Panc1 (cell line): ENCODE data around the gene FTSJ3. TPM values are rescaled to one million over a fixed set of nuclear protein-coding genes. Genes with fewer than 3 reads are reported as not detected.

Source experiments
- ATAC-seq: fragments of 200-7000 bp; cut with Tn5 transposase; 2 replicates; pipeline ENCODE4 v1.9.1; 2020; ENCODE audit warnings: mild to moderate bottlenecking, moderate library complexity
- BruUV-seq: library from RNA; stranded (reverse); fragments of 400-500 nt; replicated peaks from 2 replicates; lab custom pipeline; 2021; lab: Mats Ljungman, UMichigan
- CTCF ChIA-PET: fragments of 300-600 bp; sonication (Branson Sonifier 250); formaldehyde crosslinking; loops from one replicate; lab custom pipeline; 2022; ENCODE audit warnings: antibody characterized with exemption; lab: Charles Lee
- POLR2A ChIA-PET: fragments of 300-600 bp; sonication (Branson Sonifier 250); formaldehyde crosslinking; loops from one replicate; lab custom pipeline; 2022; ENCODE audit warnings: antibody characterized with exemption; lab: Charles Lee
- DNase-seq: peaks from one replicate; pipeline ENCODE4 v3.0.0-alpha.2; 2010; ENCODE audit warnings: low read depth, low spot score
- H3K27ac ChIP-seq: 2 replicates; pipeline ENCODE4 v1.5.1; 2011; ENCODE audit warnings: mild to moderate bottlenecking, low read length, inconsistent platforms
- H3K27me3 ChIP-seq: fragments of 200-500 bp; sonication (Bioruptor generic); 2 replicates; pipeline ENCODE4 v1.6.0; 2014; ENCODE audit warnings: low read length, inconsistent platforms; ENCODE audit not compliant: control insufficient read depth, insufficient read depth
- H3K36me3 ChIP-seq: fragments of 200-500 bp; sonication (Bioruptor generic); 2 replicates; pipeline ENCODE4 v1.5.1; 2014; ENCODE audit warnings: inconsistent platforms, mild to moderate bottlenecking, low read length, moderate library complexity; ENCODE audit not compliant: control insufficient read depth, insufficient read depth
- H3K4me1 ChIP-seq: 2 replicates; pipeline ENCODE4 v1.5.1; 2011; ENCODE audit warnings: inconsistent platforms, mild to moderate bottlenecking, low read length, moderate library complexity; ENCODE audit not compliant: control insufficient read depth, insufficient read depth
- H3K4me3 ChIP-seq, 2 experiments: 2 replicates each; pipeline ENCODE4 v1.5.1; 2011 to 2012; ENCODE audit warnings: low read depth in 2 of 2, low read length in 2 of 2, mild to moderate bottlenecking in 2 of 2, inconsistent platforms in 1 of 2, moderate library complexity in 1 of 2
- H3K9me3 ChIP-seq: fragments of 200-500 bp; sonication (Bioruptor generic); 2 replicates; pipeline ENCODE4 v1.5.1; 2014; ENCODE audit warnings: low read depth, mild to moderate bottlenecking, inconsistent platforms, low read length, moderate library complexity; ENCODE audit not compliant: control insufficient read depth, insufficient read depth
- CTCF ChIP-seq: fragments of 450-650 bp; IDR thresholded peaks from 2 replicates; pipeline ENCODE4 v1.5.1; 2017; ENCODE audit warnings: mild to moderate bottlenecking
- POLR2AphosphoS5 ChIP-seq: IDR thresholded peaks from 2 replicates; pipeline ENCODE4 v1.6.1; 2012; ENCODE audit warnings: mild to moderate bottlenecking, low read depth, low read length, moderate library complexity
- REST ChIP-seq, 2 experiments: IDR thresholded peaks; 2 replicates each; pipeline ENCODE4 v1.6.1; 2011 to 2012; ENCODE audit warnings: low read depth in 2 of 2, control low read depth in 1 of 2, low read length in 1 of 2, mild to moderate bottlenecking in 1 of 2, moderate library complexity in 1 of 2; ENCODE audit not compliant: insufficient read depth in 1 of 2
- SIN3A ChIP-seq: IDR thresholded peaks from 2 replicates; pipeline ENCODE4 v1.6.1; 2012; ENCODE audit warnings: low read depth, mild to moderate bottlenecking, low read length, moderate library complexity, borderline replicate concordance; ENCODE audit not compliant: insufficient read depth
- TCF7L2 ChIP-seq: IDR thresholded peaks from 2 replicates; pipeline ENCODE4 v1.6.1; 2011; ENCODE audit warnings: mild to moderate bottlenecking, low read depth, low read length, inconsistent platforms
- in situ Hi-C: cut with HindIII; loops from 2 replicates; pipeline ENCODE4 v1.10.0; 2016; ENCODE audit warnings: low sequenced_read_pairs, low pct_unique_long_range_greater_than_20kb
- intact Hi-C: fragments of 100-400 bp; cut with micrococcal nuclease; formaldehyde crosslinking; loops from one replicate; pipeline ENCODE4 v1.10.0; 2022; ENCODE audit not compliant: unreplicated experiment
- total RNA-seq: library from RNA; stranded (reverse); gene quantifications from one replicate; pipeline ENCODE4 v1.2.1, GENCODE V29; 2021; ENCODE audit not compliant: unreplicated experiment

Gene FTSJ3
- total RNA-seq, 1 experiment from 2014 or later, result 41.3 TPM

DNA sequence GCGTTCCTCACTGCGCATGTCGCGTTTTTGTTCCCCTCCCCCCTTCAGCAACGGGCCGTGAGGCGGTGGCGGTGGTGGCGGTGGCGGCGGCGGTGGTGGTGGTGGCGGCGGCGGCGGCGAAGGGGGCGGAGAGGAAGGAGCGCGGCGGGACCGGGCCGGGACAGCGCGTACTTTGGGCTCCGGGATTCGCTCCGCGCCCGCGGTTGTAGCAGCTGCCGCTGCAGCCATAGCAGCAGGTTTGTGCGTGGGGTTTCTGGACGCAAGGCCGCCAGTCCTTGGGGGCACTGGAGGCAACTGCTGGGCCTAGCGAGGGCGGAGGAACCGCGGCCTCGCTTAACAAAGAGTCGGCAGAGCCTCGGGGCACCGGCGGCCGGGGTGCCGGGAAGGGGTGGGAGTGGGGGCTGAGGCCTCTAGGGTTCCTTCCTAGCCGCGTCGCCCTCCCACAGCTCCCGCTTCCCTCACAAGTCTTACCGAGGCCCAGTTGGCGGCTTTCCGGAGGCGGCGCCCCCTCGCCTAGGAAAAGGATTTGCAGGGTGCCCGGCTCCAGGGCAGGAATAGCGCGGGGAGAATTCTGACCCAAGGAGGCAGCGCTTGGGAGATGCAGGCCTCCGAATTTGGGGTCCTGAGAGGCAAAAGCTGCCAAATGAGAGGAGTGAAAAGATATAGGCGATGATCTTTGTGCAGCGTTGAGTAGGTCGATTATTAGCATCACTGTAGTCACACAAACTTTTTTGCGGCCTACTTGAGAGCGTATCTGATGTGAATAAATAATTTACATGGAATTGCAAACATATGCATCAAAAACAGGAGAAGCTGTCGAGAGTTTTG lies 53.1 kb downstream of the FTSJ3 start, which contains the start of gene DDX42:
Gene DDX42 (plus strand): TSS at position 30 of the 828 bp plus-strand sequence. CDS start 12,880 bp downstream, outside the sequence.
- CTCF ChIA-PET, result interaction anchor here (0.6 to 0.7 kb wide), 2 partner anchors 75 to 759 kb away, joined by 4 to 8 read pairs; no protein-coding TSS in a partner anchor
- peak; percentile 19 for ATAC-seq
- Histone ChIP-seq H3K4me1 (peaks cover 6% of the 10 kb centered on the region), H3K36me3 (peaks cover 27% of the 10 kb centered on the region), H3K27me3 (no peaks in the 10 kb centered on the region), H3K4me3 (peak within 1 kb of the TSS; percentile 96 to 97), H3K27ac (peak within 1 kb of the TSS; percentile 98), H3K9me3 (no peaks in the 10 kb centered on the region)
- BruUV-seq, result no TSS peak
- no peak for DNase-seq
- in situ Hi-C loops, result no loop called here
- POLR2A ChIA-PET, result interaction anchor here (0.7 to 1.0 kb wide), 3 partner anchors 12 to 53 kb away, joined by 3 to 5 read pairs (median 5); partner anchors contain the start of gene PSMC5
- intact Hi-C loops, result no loop called here
- TF ChIP-seq REST (IDR thresholded peaks at IDR 0.05; ENCODE audit: insufficient read depth in 1 of 2, low read depth in 2 of 2, low read length in 1 of 2) (no peak), SIN3A (no peak), TCF7L2 (no peak), CTCF (no peak), POLR2AphosphoS5 (no peak)

DNA sequence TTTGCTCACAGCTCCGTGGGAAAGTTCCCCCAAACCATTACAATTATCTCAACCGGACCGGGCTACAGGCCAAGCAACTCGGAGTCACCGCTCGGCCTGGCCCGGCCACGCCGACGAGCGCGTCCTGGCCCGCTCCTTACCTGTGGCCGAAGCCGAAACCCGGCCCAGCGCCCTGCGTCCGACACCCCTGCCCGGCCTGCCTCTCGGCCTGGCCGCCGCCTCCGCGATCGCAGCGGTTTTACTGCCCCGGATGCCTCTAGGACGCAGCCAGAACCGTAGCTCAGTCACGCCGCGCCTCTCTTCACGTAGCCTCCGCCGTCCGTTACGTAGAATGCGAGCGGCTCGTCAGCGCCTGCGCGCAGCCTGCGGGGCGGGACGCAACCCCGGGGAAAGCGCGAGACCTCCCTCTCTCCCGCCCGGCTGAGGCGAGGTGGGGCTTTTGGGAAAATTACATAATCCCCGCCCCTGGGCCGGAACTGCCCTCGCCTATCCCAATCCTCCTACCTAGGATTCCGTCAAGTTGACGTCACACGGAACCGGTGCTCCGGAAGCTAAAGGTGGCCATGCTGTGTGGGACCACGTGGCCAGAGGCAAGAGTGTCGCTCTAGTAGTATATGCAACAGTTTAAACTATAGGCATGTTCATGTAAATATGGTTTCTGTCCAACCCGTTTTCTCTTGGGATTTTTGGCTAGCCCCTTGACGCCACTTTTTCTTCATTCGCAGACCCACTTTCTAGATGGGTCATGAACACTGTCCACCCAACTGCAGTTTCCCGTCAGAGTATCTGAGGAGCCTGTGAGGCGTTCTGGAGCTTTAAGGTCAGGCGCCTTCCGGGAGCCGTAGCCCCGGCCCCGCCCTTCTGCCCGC lies 54.0 kb downstream of the FTSJ3 start, which contains the start of gene CCDC47:
Gene CCDC47 (minus strand): TSS at position 326 of the 869 bp plus-strand sequence. CDS start 7,422 bp downstream, outside the sequence.
- peak; percentile 97 for ATAC-seq
- Histone ChIP-seq H3K4me3 (peak within 1 kb of the TSS; percentile 96 to 97), H3K27ac (peak within 1 kb of the TSS; percentile 98), H3K36me3 (peaks cover 27% of the 10 kb centered on the region), H3K4me1 (peaks cover 6% of the 10 kb centered on the region), H3K27me3 (no peaks in the 10 kb centered on the region), H3K9me3 (no peaks in the 10 kb centered on the region)
- intact Hi-C loops, result no loop called here
- TF ChIP-seq REST (IDR thresholded peaks at IDR 0.05; ENCODE audit: insufficient read depth in 1 of 2, low read depth in 2 of 2, low read length in 1 of 2) (no peak), POLR2AphosphoS5 (peak; percentile 90), SIN3A (peak; percentile 67; the same call in 1 of the 2 replicates), CTCF (no peak), TCF7L2 (no peak)
- ChIA-PET CTCF (interaction anchor here (0.6 to 0.7 kb wide), 3 partner anchors 31 to 760 kb away, joined by 4 to 8 read pairs (median 5); no protein-coding TSS in a partner anchor), POLR2A (interaction anchor here (0.6 to 1.1 kb wide), 6 partner anchors 12 to 340 kb away, joined by 3 to 7 read pairs (median 4); partner anchors contain the start of gene PSMC5)
- no TSS peak for BruUV-seq
- peak; percentile 90 for DNase-seq
- in situ Hi-C loops, result no loop called here
